CD4-positive, alpha-beta memory T cell (primary cell): Measurements from ENCODE around the gene YTHDF1. TPM values are rescaled to one million over a fixed set of nuclear protein-coding genes. Genes with fewer than 3 reads are reported as not detected.
"Not testable (repeated sequence)": the region's sequence is repeated elsewhere in the genome, so short reads cannot be mapped to it uniquely, and the experiment has no call there.

Experiments
- CTCF ChIA-PET: fragments of 350-600 bp; sonication (Branson Sonifier 250); formaldehyde crosslinking; loops from one replicate; lab custom pipeline; 2021; ENCODE audit warnings: inconsistent platforms; ENCODE audit not compliant: partially characterized antibody; lab: Charles Lee
- POLR2A ChIA-PET: fragments of 350-600 bp; sonication (Branson Sonifier 250); formaldehyde crosslinking; loops from one replicate; lab custom pipeline; 2021; ENCODE audit not compliant: partially characterized antibody; lab: Charles Lee
- DNase-seq, 5 donors: peaks; one replicate each; pipeline versions ENCODE4 v3.0.0 to v3.0.0-alpha.2; 2020 to 2022; ENCODE audit warnings: mixed read lengths in 1 of 5
- H3K27ac ChIP-seq: one replicate; pipeline ENCODE4 v1.7.0; 2013; ENCODE audit warnings: low read depth, low read length
- H3K27me3 ChIP-seq: 2 replicates; pipeline ENCODE4 v1.7.0; 2013; ENCODE audit warnings: mild to moderate bottlenecking, low read length, moderate library complexity; ENCODE audit not compliant: insufficient read depth
- H3K36me3 ChIP-seq: 2 replicates; pipeline ENCODE4 v1.7.0; 2013; ENCODE audit warnings: mild to moderate bottlenecking, low read length, moderate library complexity; ENCODE audit not compliant: insufficient read depth
- H3K4me1 ChIP-seq: 2 replicates; pipeline ENCODE4 v1.7.0; 2013; ENCODE audit warnings: mild to moderate bottlenecking, low read length, moderate library complexity; ENCODE audit not compliant: insufficient read depth
- H3K4me3 ChIP-seq, 2 donors: one replicate each; pipeline ENCODE4 v1.7.0; 2013; ENCODE audit warnings: low read length in 2 of 2, mild to moderate bottlenecking in 1 of 2
- H3K9me3 ChIP-seq, 2 donors: one replicate each; pipeline ENCODE4 v1.7.0; 2013; ENCODE audit warnings: low read length in 2 of 2, control low read depth in 1 of 2; ENCODE audit not compliant: control insufficient read depth in 1 of 2
- H3K27ac Mint-ChIP-seq, 7 donors: one replicate each; pipeline ENCODE4 v1.8.0; 2020 to 2021; ENCODE audit warnings: mixed read lengths in 7 of 7, mild to moderate bottlenecking in 6 of 7, inconsistent platforms in 3 of 7, moderate library complexity in 3 of 7
- H3K27me3 Mint-ChIP-seq, 2 donors: one replicate each; pipeline ENCODE4 v1.8.0; 2020 to 2021; ENCODE audit warnings: mixed read lengths in 2 of 2
- H3K36me3 Mint-ChIP-seq, 2 donors: one replicate each; pipeline ENCODE4 v1.8.0; 2020 to 2021; ENCODE audit warnings: mixed read lengths in 2 of 2, inconsistent platforms in 1 of 2, mild to moderate bottlenecking in 1 of 2
- H3K4me1 Mint-ChIP-seq, 4 donors: one replicate each; pipeline ENCODE4 v1.8.0; 2020 to 2021; ENCODE audit warnings: mixed read lengths in 4 of 4, mild to moderate bottlenecking in 1 of 4
- H3K4me3 Mint-ChIP-seq, 8 donors: one replicate each; pipeline ENCODE4 v1.8.0; 2020 to 2021; ENCODE audit warnings: mixed read lengths in 8 of 8, mild to moderate bottlenecking in 7 of 8, moderate library complexity in 6 of 8, inconsistent platforms in 3 of 8
- H3K9me3 Mint-ChIP-seq, 8 donors: one replicate each; pipeline ENCODE4 v1.8.0; 2020 to 2021; ENCODE audit warnings: mixed read lengths in 8 of 8, mild to moderate bottlenecking in 5 of 8, inconsistent platforms in 3 of 8, moderate library complexity in 1 of 8
- intact Hi-C: fragments of 100-400 bp; cut with micrococcal nuclease; formaldehyde crosslinking; loops from one replicate; pipeline ENCODE4 v1.15.1; 2023
- polyA plus RNA-seq, 2 donors: library from polyadenylated mRNA; unstranded; fragments of 300-500 nt; fragmentation: Illumina TruSeq; gene quantifications; one replicate each; pipeline ENCODE4 v1.2.3, GENCODE V29; 2021
- total RNA-seq, 2 experiments: library from RNA; stranded (reverse); gene quantifications; one replicate each; pipeline ENCODE4 v1.2.3, GENCODE V29; 2021

YTHDF1 gene
- total and polyA plus RNA-seq, 4 experiments from 2014 or later, result 21.1 to 48.1 (median 45.4) TPM

DNA sequence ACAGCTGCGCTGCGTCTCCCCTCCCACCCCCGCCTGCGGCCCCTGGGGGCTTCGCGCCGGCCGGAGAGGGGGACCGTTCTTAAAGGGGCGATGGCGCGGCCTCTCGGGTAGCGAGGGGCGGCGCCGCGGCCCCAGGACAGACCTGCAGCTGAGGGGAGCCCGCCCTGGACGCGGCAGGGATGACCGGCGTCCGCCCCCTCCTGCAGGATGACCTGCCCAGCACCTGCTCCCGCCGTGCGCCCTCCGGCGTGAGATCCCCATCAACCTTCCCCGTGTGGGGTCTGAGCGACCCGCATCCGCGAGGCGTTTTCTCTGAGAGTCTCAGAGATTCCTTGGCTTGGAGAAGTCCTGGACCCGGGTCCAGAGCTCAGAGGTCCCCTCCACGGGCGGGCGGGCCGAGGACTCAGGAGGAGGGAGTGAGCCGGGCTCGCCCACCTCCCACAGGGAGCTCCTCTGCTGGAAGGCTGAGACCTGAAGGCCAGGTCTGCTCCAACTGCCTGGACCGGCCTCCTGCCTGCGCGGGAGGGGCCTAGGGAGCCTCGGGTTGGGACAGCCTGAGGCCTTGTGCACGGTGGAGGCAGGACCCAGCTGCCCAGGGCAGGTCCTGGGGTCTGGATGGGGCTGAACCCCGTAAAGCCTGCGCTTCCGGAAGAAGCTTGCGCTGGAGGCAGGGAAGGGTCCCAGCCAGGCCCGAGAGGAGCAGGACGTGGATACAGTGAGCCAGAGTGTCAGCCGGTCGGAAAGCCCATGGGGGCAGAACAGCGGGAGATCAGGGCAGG, 38.9 kb upstream of the YTHDF1 start:
- Mint-ChIP-seq H3K4me3 (peak overlapping the region in 4 of 8 donors; percentile 31 to 66 (median 50)), H3K4me1 (peaks cover 7 to 13% (median 9%) of the 10 kb centered on the region in 4 donors), H3K36me3 (no peaks in the 10 kb centered on the region), H3K27ac (no peak overlapping the region), H3K9me3 (peaks cover 0 to 4% (median 0%) of the 10 kb centered on the region in 8 donors), H3K27me3 (peaks cover 37 to 43% of the 10 kb centered on the region in 2 donors)
- POLR2A ChIA-PET, result no interaction called here
- Histone ChIP-seq H3K27ac (no peak overlapping the region), H3K27me3 (peaks cover 19% of the 10 kb centered on the region), H3K4me1 (peaks cover 8% of the 10 kb centered on the region), H3K4me3 (no peak overlapping the region), H3K9me3 (no peaks in the 10 kb centered on the region), H3K36me3 (no peaks in the 10 kb centered on the region)
- CTCF ChIA-PET, result interaction anchor here (0.8 kb wide), 1 partner anchor 465 kb away, joined by 3 read pairs; no protein-coding TSS in a partner anchor
- intact Hi-C loops, result no loop called here
- DNase-seq, result no peak

DNA sequence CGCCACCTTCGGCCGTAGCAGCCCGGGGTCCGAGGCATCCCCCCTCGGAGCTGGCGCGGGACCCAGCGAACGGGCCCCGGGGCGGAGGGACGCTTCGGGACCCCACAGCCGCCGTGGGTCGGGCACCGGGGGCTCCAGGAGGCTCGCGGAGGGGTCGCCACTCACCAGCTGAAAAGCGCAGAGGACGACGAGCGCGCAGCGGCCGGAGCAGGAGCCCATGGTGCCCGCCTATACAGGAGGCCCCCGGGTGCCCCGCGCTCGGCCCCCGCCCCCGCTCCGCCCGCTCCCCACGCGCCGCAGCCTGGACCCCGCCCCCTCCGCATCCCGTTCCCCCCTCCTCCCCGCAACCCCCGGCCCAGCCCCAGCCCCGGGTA, 38.3 kb upstream of the YTHDF1 start, which contains the start of gene NKAIN4:
NKAIN4 (minus strand) TSS at position 232 of the 374 bp plus-strand sequence; CDS start at position 219, 13 bp downstream.
- no peaks in the 10 kb centered on the region for H3K36me3 ChIP-seq
- peak within 1 kb of the TSS in 4 of 8 donors; percentile 31 to 66 (median 50) for H3K4me3 Mint-ChIP-seq
- no peaks in the 10 kb centered on the region for H3K36me3 Mint-ChIP-seq
- H3K4me3 ChIP-seq, result no peak within 1 kb of the TSS
- ChIA-PET POLR2A (no interaction called here), CTCF (no interaction called here)
- peaks cover 8% of the 10 kb centered on the region for H3K4me1 ChIP-seq
- no peak within 1 kb of the TSS for H3K27ac Mint-ChIP-seq
- H3K9me3 ChIP-seq, result no peaks in the 10 kb centered on the region
- intact Hi-C loops, result no loop called here
- DNase-seq, result no peak
- peaks cover 0 to 4% (median 0%) of the 10 kb centered on the region in 8 donors for H3K9me3 Mint-ChIP-seq
- H3K27ac ChIP-seq, result no peak within 1 kb of the TSS
- peaks cover 36 to 40% of the 10 kb centered on the region in 2 donors for H3K27me3 Mint-ChIP-seq
- peaks cover 19% of the 10 kb centered on the region for H3K27me3 ChIP-seq
- peaks cover 7 to 13% (median 9%) of the 10 kb centered on the region in 4 donors for H3K4me1 Mint-ChIP-seq

DNA sequence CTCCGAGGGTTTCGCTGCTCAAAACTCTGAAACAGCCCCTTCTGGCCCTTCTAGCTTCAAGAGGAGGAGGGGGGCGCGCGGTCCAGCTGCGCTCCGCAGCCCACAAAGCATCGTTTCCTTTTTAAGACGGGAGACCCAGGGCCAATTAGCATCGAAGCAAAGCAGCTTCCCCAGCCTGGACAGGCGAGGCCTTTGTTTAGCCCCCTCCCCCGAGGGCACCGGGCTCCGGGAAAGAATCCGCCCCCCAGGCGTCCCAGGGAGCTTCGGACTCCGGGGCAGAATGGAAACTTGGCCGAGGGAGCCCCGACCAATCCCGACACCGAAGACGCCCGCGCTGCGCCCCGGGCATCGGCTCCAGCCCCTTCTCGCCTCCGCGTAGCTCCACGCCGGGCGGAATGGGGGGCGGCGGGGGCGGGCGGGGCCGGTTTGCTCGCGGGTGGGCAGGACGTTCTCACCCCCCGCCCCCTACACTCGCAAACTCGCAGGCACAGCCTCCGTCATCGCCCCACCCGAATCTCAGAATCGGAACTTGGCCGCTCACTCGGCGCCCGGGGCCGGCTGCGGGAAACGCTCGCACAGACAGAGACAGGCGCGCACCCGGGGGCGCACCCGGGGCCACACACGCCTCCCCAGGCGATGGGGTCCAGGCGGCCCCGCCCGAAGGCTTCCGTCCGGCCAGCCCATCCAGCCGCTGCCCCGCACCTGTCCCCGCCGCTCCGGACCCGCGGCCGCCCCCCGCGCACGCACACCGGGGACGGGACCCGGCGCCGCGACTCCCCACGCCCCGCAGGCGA, 37.7 kb upstream of the YTHDF1 start:
- peaks cover 7 to 13% (median 9%) of the 10 kb centered on the region in 4 donors for H3K4me1 Mint-ChIP-seq
- Histone ChIP-seq H3K4me1 (peaks cover 8% of the 10 kb centered on the region), H3K27me3 (peaks cover 19% of the 10 kb centered on the region), H3K9me3 (no peaks in the 10 kb centered on the region), H3K4me3 (no peak overlapping the region), H3K36me3 (no peaks in the 10 kb centered on the region), H3K27ac (no peak overlapping the region)
- ChIA-PET CTCF (no interaction called here), POLR2A (no interaction called here)
- no peak overlapping the region for H3K27ac Mint-ChIP-seq
- DNase-seq, result no peak
- peaks cover 36 to 39% of the 10 kb centered on the region in 2 donors for H3K27me3 Mint-ChIP-seq
- H3K36me3 Mint-ChIP-seq, result no peaks in the 10 kb centered on the region
- intact Hi-C loops, result no loop called here
- H3K4me3 Mint-ChIP-seq, result no peak overlapping the region
- H3K9me3 Mint-ChIP-seq, result peaks cover 0 to 4% (median 0%) of the 10 kb centered on the region in 8 donors

DNA sequence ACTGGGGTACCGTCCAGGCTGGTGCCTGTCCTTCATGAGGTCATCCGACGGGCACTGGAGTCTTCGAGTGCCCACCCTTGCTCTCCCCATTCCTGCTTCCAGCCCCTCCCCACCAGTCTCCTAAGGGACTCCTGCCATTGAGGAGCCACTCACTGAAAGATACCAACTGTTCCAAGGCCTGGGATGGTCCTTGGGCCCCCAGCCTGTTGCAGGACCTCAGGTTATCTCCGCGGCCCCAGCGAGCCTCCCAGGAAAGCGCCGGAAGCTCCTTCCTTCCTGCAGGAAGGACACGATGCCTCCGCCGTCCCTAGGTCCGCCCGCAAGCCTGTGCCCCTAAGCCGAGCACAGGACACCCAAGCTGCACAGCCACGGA, 37.1 kb upstream of the YTHDF1 start:
- H3K4me3 Mint-ChIP-seq, result peak overlapping the region in 6 of 8 donors; percentile 21 to 81 (median 58)
- no peak overlapping the region for H3K4me3 ChIP-seq
- CTCF ChIA-PET, result no interaction called here

DNA sequence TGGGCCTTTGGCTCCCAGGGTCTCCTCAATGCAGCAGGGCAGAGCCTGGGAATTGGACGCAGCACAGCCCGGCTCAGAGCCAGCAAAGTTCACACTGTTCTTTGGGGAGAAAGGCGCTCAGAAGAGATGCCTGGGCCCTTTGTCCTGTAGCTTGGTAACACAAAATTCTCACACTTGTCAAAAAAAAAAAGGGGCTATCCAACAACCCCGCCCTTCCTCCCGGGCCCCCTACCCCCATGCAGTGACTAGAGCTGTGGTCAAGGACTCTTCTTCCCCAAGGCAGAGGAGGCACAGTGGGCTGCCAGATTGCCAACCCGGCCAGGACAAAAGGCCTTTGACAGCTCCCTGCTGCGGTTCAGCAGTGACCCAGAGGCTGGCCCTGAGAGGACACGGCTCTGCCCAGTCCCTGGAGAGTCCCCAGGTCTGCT, 36.4 kb upstream of the YTHDF1 start:
- intact Hi-C loops, result no loop called here
- Histone ChIP-seq H3K4me3 (no peak overlapping the region), H3K36me3 (no peaks in the 10 kb centered on the region), H3K27me3 (peaks cover 19% of the 10 kb centered on the region), H3K4me1 (peaks cover 8% of the 10 kb centered on the region), H3K27ac (no peak overlapping the region), H3K9me3 (no peaks in the 10 kb centered on the region)
- H3K36me3 Mint-ChIP-seq, result no peaks in the 10 kb centered on the region
- H3K4me3 Mint-ChIP-seq, result peak overlapping the region in 1 of 8 donors; percentile 60
- ChIA-PET CTCF (no interaction called here), POLR2A (no interaction called here)
- peaks cover 0 to 4% (median 0%) of the 10 kb centered on the region in 8 donors for H3K9me3 Mint-ChIP-seq
- no peak for DNase-seq
- peaks cover 7 to 13% (median 8%) of the 10 kb centered on the region in 4 donors for H3K4me1 Mint-ChIP-seq
- H3K27me3 Mint-ChIP-seq, result peaks cover 33 to 37% of the 10 kb centered on the region in 2 donors
- no peak overlapping the region for H3K27ac Mint-ChIP-seq

More for the DNA sequence above, 37.1 kb upstream of the YTHDF1 start:
- no peaks in the 10 kb centered on the region for H3K9me3 ChIP-seq
- H3K27me3 ChIP-seq, result peaks cover 19% of the 10 kb centered on the region
- Mint-ChIP-seq H3K27ac (no peak overlapping the region), H3K36me3 (no peaks in the 10 kb centered on the region), H3K27me3 (peaks cover 35 to 40% of the 10 kb centered on the region in 2 donors), H3K9me3 (peaks cover 0 to 4% (median 0%) of the 10 kb centered on the region in 8 donors), H3K4me1 (peaks cover 7 to 13% (median 8%) of the 10 kb centered on the region in 4 donors)
- H3K4me1 ChIP-seq, result peaks cover 8% of the 10 kb centered on the region
- no peak overlapping the region for H3K27ac ChIP-seq
- intact Hi-C loops, result no loop called here
- H3K36me3 ChIP-seq, result no peaks in the 10 kb centered on the region
- no peak for DNase-seq
- POLR2A ChIA-PET, result no interaction called here

DNA sequence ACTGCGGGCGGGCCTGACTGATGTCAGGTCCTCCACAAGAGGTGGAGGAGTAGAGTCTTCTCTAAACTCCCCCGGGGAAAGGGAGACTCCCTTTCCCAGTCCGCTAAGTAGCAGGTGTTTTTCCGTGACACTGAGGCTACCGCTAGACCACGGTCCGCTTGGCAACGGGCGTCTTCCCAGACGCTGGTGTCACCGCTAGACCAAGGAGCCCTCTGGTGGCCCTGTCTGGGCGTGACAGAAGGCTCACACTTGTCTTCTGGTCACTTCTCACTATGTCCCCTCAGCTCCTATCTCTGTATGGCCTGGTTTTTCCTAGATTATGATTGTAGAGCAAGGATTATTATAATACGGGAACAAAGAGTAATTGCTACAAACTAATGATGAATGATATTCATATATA, 35.4 kb upstream of the YTHDF1 start:
- POLR2A ChIA-PET, H3K27ac Mint-ChIP-seq, H3K4me1 ChIP-seq, H3K4me3 ChIP-seq, intact Hi-C loops, H3K9me3 ChIP-seq, DNase-seq, H3K9me3 Mint-ChIP-seq, H3K36me3 ChIP-seq, H3K36me3 Mint-ChIP-seq, H3K27ac ChIP-seq, CTCF ChIA-PET, H3K4me3 Mint-ChIP-seq: not testable (repeated sequence)
- Mint-ChIP-seq H3K27me3 (peaks cover 28 to 31% of the 10 kb centered on the region in 2 donors), H3K4me1 (peaks cover 4 to 13% (median 7%) of the 10 kb centered on the region in 4 donors)
- peaks cover 19% of the 10 kb centered on the region for H3K27me3 ChIP-seq

DNA sequence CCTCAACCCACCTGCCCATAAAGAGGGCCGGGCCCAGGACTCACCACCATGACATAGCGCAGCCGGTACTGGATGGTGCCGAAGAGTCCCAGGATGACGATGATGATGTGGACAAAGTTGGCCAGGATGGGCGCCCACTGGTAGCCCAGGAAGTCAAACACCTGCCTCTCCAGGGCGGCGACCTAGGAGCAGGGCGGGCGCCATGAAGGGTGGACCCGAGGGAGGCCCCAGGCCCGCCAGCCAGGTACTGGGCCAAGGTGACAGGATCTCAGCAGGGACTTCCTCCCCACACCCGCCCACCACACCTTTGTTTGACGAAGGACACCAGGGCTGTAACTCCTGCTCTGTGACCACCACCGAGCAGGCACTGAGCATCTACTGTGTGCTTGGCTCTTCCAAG, 34.0 kb upstream of the YTHDF1 start:
- ChIA-PET POLR2A (no interaction called here), CTCF (no interaction called here)
- H3K36me3 ChIP-seq, result no peaks in the 10 kb centered on the region

More for the DNA sequence above, 34.0 kb upstream of the YTHDF1 start:
- Mint-ChIP-seq H3K4me3 (no peak overlapping the region), H3K4me1 (peaks cover 4 to 7% (median 6%) of the 10 kb centered on the region in 4 donors), H3K27ac (no peak overlapping the region), H3K27me3 (peaks cover 20 to 27% of the 10 kb centered on the region in 2 donors), H3K36me3 (no peaks in the 10 kb centered on the region), H3K9me3 (peaks cover 0 to 4% (median 0%) of the 10 kb centered on the region in 8 donors)
- peaks cover 12% of the 10 kb centered on the region for H3K27me3 ChIP-seq
- no peak for DNase-seq
- H3K9me3 ChIP-seq, result no peaks in the 10 kb centered on the region
- intact Hi-C loops, result no loop called here
- H3K4me1 ChIP-seq, result peaks cover 8% of the 10 kb centered on the region
- H3K27ac ChIP-seq, result no peak overlapping the region
- H3K4me3 ChIP-seq, result no peak overlapping the region
